ENCODE results near the gene ZNF414.

DNA sequence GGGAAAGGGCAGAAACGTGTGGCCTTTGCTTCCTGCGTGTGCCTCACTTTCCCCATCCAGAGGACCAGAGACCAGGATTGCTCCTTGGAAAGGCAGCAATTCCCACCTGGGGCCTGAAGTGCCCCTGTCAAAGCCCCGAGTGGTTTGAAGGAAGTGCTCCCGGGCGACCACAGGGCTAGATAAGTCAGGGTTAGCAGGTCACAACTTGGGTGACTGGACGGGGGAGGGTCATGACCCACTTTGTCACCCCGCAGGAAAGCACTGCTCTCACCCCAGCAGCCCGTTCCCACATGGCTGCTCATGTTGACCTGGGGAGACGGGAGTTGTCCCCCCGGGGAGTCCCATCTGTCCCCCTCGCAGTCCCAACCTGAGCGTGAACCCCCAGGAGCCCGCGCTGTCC is 12.0 kb downstream of the ZNF414 start:
- TF ChIP-seq, protein P1, sequence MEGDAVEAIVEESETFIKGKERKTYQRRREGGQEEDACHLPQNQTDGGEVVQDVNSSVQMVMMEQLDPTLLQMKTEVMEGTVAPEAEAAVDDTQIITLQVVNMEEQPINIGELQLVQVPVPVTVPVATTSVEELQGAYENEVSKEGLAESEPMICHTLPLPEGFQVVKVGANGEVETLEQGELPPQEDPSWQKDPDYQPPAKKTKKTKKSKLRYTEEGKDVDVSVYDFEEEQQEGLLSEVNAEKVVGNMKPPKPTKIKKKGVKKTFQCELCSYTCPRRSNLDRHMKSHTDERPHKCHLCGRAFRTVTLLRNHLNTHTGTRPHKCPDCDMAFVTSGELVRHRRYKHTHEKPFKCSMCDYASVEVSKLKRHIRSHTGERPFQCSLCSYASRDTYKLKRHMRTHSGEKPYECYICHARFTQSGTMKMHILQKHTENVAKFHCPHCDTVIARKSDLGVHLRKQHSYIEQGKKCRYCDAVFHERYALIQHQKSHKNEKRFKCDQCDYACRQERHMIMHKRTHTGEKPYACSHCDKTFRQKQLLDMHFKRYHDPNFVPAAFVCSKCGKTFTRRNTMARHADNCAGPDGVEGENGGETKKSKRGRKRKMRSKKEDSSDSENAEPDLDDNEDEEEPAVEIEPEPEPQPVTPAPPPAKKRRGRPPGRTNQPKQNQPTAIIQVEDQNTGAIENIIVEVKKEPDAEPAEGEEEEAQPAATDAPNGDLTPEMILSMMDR (conservative IDR thresholded peaks at IDR 0.05; ENCODE audit: low read depth, low read length) = no peak
- no peak for TF ChIP-seq EZH2 (IDR thresholded peaks at IDR 0.05; ENCODE audit: borderline replicate concordance, low read depth, low read length, poor library complexity, severe bottlenecking)
